HepG2 (cell line): ENCODE data around the gene TMCC1. TPM values are rescaled to one million over a fixed set of nuclear protein-coding genes. Genes with fewer than 3 reads are reported as not detected.

ENCODE experiments used
- ATAC-seq: fragments of 200-7000 bp; cut with Tn5 transposase; 3 replicates; pipeline ENCODE4 v1.9.1; 2020; ENCODE audit warnings: mild to moderate bottlenecking, moderate library complexity
- BruUV-seq: library from RNA; stranded (reverse); fragments of 400-500 nt; replicated peaks from 2 replicates; lab custom pipeline; 2021; lab: Mats Ljungman, UMichigan
- CTCF ChIA-PET: fragments of 300-600 bp; formaldehyde crosslinking; extraction: SDS; loops from one replicate; lab custom pipeline; 2021; ENCODE audit warnings: low total read pairs, inconsistent platforms, low intra/inter-chr PET ratio; lab: Yijun Ruan, JAX
- POLR2A ChIA-PET: fragments of 350-600 bp; sonication (Branson Sonifier 250); formaldehyde crosslinking; loops from one replicate; lab custom pipeline; 2020; ENCODE audit warnings: antibody characterized with exemption, inconsistent platforms; lab: Yijun Ruan, JAX
- DNase-seq: peaks from one replicate; pipeline ENCODE4 v3.0.0-alpha.2; 2015; ENCODE audit warnings: low spot score
- FAIRE-seq: peaks from 3 replicates; lab custom pipeline; 2011; peaks lifted over from hg19 to GRCh38; lab: Jason Lieb, UNC
- H2AFZ ChIP-seq: one replicate; pipeline ENCODE4 v1.6.1; 2011; ENCODE audit warnings: low read length, inconsistent platforms
- H3K27ac ChIP-seq: fragments of 300-600 bp; 3 replicates; pipeline ENCODE4 v1.8.0; 2011; ENCODE audit warnings: mixed run types, mild to moderate bottlenecking, mixed read lengths, low read length, inconsistent platforms; ENCODE audit not compliant: insufficient read depth; ENCODE audit errors: extremely low read length
- H3K27me3 ChIP-seq, 2 experiments: fragments of 200-600 bp in 1 of 2; 2 replicates in 1 of 2; 3 replicates in 1 of 2; pipeline versions ENCODE4 v1.6.0 to v1.8.0; 2011; ENCODE audit warnings: low read length in 2 of 2, mild to moderate bottlenecking in 2 of 2, moderate library complexity in 2 of 2, inconsistent platforms in 1 of 2; ENCODE audit not compliant: insufficient read depth in 2 of 2, control insufficient read depth in 1 of 2
- H3K36me3 ChIP-seq, 2 experiments: fragments of 200-600 bp in 1 of 2; replicated peaks in 1 of 2; 2 replicates in 1 of 2; 3 replicates in 1 of 2; pipeline versions ENCODE4 v1.5.1 to v1.8.0; 2011; ENCODE audit warnings: low read length in 2 of 2, inconsistent platforms in 1 of 2; ENCODE audit not compliant: insufficient read depth in 2 of 2, control insufficient read depth in 1 of 2
- H3K4me1 ChIP-seq: 2 replicates; pipeline ENCODE4 v1.5.1; 2012; ENCODE audit warnings: low read length, inconsistent platforms; ENCODE audit not compliant: insufficient read depth
- H3K4me2 ChIP-seq: 2 replicates; pipeline ENCODE4 v1.6.0; 2011; ENCODE audit warnings: low read depth, low read length, inconsistent platforms
- H3K4me3 ChIP-seq, 3 experiments: fragments of 200-600 bp in 1 of 3; sonication (generic), shearing (Covaris generic) in 1 of 3; replicated peaks in 1 of 3; 2 replicates each; pipeline ENCODE4 v1.5.1; 2011 to 2016; ENCODE audit warnings: low read length in 3 of 3, inconsistent platforms in 2 of 3, low read depth in 2 of 3, mild to moderate bottlenecking in 2 of 3, control low read depth in 1 of 3, mixed read lengths in 1 of 3; ENCODE audit not compliant: insufficient read depth in 1 of 3
- H3K79me2 ChIP-seq: one replicate; pipeline ENCODE4 v1.6.1; 2011; ENCODE audit warnings: low read length, inconsistent platforms; ENCODE audit not compliant: insufficient read depth
- H3K9ac ChIP-seq: 2 replicates; pipeline ENCODE4 v1.6.0; 2011; ENCODE audit warnings: mild to moderate bottlenecking, low read depth, low read length, inconsistent platforms; ENCODE audit not compliant: insufficient read depth
- H3K9me3 ChIP-seq: 2 replicates; pipeline ENCODE4 v1.5.1; 2012; ENCODE audit warnings: mild to moderate bottlenecking, low read length
- H4K20me1 ChIP-seq: 2 replicates; pipeline ENCODE4 v1.6.0; 2011; ENCODE audit warnings: inconsistent platforms, mild to moderate bottlenecking, low read length, moderate library complexity; ENCODE audit not compliant: insufficient read depth
- CERS6 ChIP-seq: sonication (generic); formaldehyde crosslinking; IDR thresholded peaks from 2 replicates; pipeline ENCODE4 v1.5.0; 2020; ENCODE audit warnings: missing genetic modification reagents
- CREB1 ChIP-seq, 2 experiments: fragments of 450-650 bp in 1 of 2; IDR thresholded peaks; 2 replicates each; pipeline ENCODE4 v1.6.1; 2016 to 2017; ENCODE audit warnings: control low read depth in 1 of 2, mild to moderate bottlenecking in 1 of 2, missing compliant biosample characterization in 1 of 2, missing genetic modification characterization in 1 of 2
- DMAP1 ChIP-seq: IDR thresholded peaks from 2 replicates; pipeline ENCODE4 v1.6.1; 2016
- ETV5 ChIP-seq: IDR thresholded peaks from 2 replicates; pipeline ENCODE4 v1.6.1; 2018; ENCODE audit warnings: missing biosample characterization, missing genetic modification reagents, inconsistent platforms, borderline replicate concordance
- MIER2 ChIP-seq: IDR thresholded peaks from 2 replicates; pipeline ENCODE4 v1.6.1; 2016; ENCODE audit warnings: missing biosample characterization, missing genetic modification reagents
- MIXL1 ChIP-seq: IDR thresholded peaks from 2 replicates; pipeline ENCODE4 v1.6.1; 2016
- RFX1 ChIP-seq: fragments of 450-650 bp; IDR thresholded peaks from 2 replicates; pipeline ENCODE4 v1.6.1; 2017
- ZKSCAN1 ChIP-seq: fragments of 150-350 bp; IDR thresholded peaks from 2 replicates; pipeline ENCODE4 v1.6.1; 2014; ENCODE audit warnings: low read length
- WGBS: methylation state at CpG from one replicate; pipeline ENCODE4 v1.1.6; 2017; ENCODE audit warnings: low lambda C conversion rate; 5-methylcytosine and 5-hydroxymethylcytosine counted together
- in situ Hi-C: cut with HindIII; loops from 2 replicates; pipeline ENCODE4 v1.10.0; 2017; ENCODE audit warnings: low pct_unique_long_range_greater_than_20kb; ENCODE audit not compliant: extremely low pct_ligation_motif_present
- intact Hi-C: fragments of 100-400 bp; cut with micrococcal nuclease; formaldehyde crosslinking; loops from one replicate; pipeline ENCODE4 v1.10.0; 2022; ENCODE audit not compliant: unreplicated experiment
- polyA plus RNA-seq, 8 experiments: library from polyadenylated mRNA; depleted of rRNA in 3 of 8; stranded (reverse) in 7 of 8; unstranded in 1 of 8; fragments of >200 nt; fragmentation: Illumina TruSeq in 4 of 8; extraction: Trizol in 4 of 8; gene quantifications; 2 replicates each; pipeline versions ENCODE4 v1.2.1 to v1.2.3, GENCODE V29; 2011 to 2016; ENCODE audit warnings: low read depth in 4 of 8, missing spikeins in 1 of 8, mixed read lengths in 1 of 8; ENCODE audit not compliant: insufficient read depth in 1 of 8
- total RNA-seq, 5 experiments: library from RNA; depleted of rRNA; stranded (reverse); fragments of >200 nt; fragmentation: Illumina TruSeq; extraction: Trizol; gene quantifications; 2 replicates each; pipeline ENCODE4 v1.2.3, GENCODE V29; 2016; ENCODE audit warnings: low read depth in 1 of 5

Gene TMCC1
- total and polyA plus RNA-seq, 2 of the 13 experiments (the other 11 are each of a cell fraction or from before 2014, with no cell fraction given), result 12.1 to 264 TPM

GRCh38 chr3:129934234-129935123 is 41.0 kb upstream of the TMCC1 start (continued):
- no peak for TF ChIP-seq DMAP1 (CRISPR knock-in tag)
- peak; percentile 82 for TF ChIP-seq MIXL1 (CRISPR knock-in tag)
- TF ChIP-seq MIER2 (CRISPR knock-in tag), result peak; percentile 25; the same call in 1 of the 2 replicates
- TF ChIP-seq ZKSCAN1, result peak; percentile 71
- TF ChIP-seq CREB1 (IDR thresholded peaks at IDR 0.05), result no peak
- TF ChIP-seq CREB1 (CRISPR knock-in tag; IDR thresholded peaks at IDR 0.05), result no peak

- CTCF ChIA-PET, result interaction anchor here (1.2 kb wide), 1 partner anchor 10 kb away, joined by 3 read pairs; no protein-coding TSS in a partner anchor
- TF ChIP-seq ETV5 (CRISPR knock-in tag) (no peak), RFX1 (no peak), CERS6 (CRISPR knock-in tag) (no peak)
- TF ChIP-seq, all 625 proteins: peak for 0
- in situ Hi-C loops, result loop anchor here (5.0 to 10.0 kb wide), 3 partner anchors 99 to 306 kb away; no protein-coding TSS in a partner anchor
These were observed 40.0 kb upstream of the TMCC1 start for GRCh38 chr3:129933471-129933870.

More at GRCh38 chr3:129933471-129933870, 40.0 kb upstream of the TMCC1 start:
- POLR2A ChIA-PET, result no interaction called here
- Histone ChIP-seq H3K36me3 (no peaks in the 10 kb centered on the region), H3K9ac (no peak overlapping the region), H3K27me3 (0 out of 5 replicates have a peak, but pooled peaks cover 0 to 9% of the 10 kb centered on the region in 2 experiments), H3K27ac (no peak overlapping the region), H3K9me3 (peaks cover 19% of the 10 kb centered on the region), H3K4me2 (peak overlapping the region; percentile 89; the same call in 1 of the 2 replicates), H2AFZ (no peak overlapping the region), H3K4me1 (peaks cover 44% of the 10 kb centered on the region), H3K4me3 (no peak overlapping the region), H3K79me2 (no peaks in the 10 kb centered on the region), H4K20me1 (no peaks in the 10 kb centered on the region)
- intact Hi-C loops, result loop anchor here (5.0 kb wide), 3 partner anchors 41 to 286 kb away; partner anchors contain the start of gene TMCC1
- WGBS, result 20% methylated on average over 4 of the region's 4 CpGs
- no TSS peak for BruUV-seq
- FAIRE-seq (no peak), DNase-seq (no peak), ATAC-seq (no peak)
